ENCODE data around the gene PTX4.

PTX4 gene

GRCh38 chr16:1444730-1445517, 43.8 kb downstream of the PTX4 start:
- no peak for ATAC-seq (ENCODE audit: insufficient read depth, low read depth)
- Histone ChIP-seq H3K4me3 (ENCODE audit: low read depth in 1 of 2, low read length in 2 of 2) (no peak overlapping the region), H2AFZ (ENCODE audit: low read depth, low read length) (no peak overlapping the region), H3K79me2 (ENCODE audit: insufficient read depth, low read length) (no peaks in the 10 kb centered on the region), H3K4me1 (ENCODE audit: insufficient read depth, low read length) (no peaks in the 10 kb centered on the region), H3K9ac (ENCODE audit: low read depth, low read length) (no peak overlapping the region), H4K20me1 (ENCODE audit: insufficient read depth, low read length) (peaks cover 11% of the 10 kb centered on the region; the same call in 1 of the 2 replicates), H3K36me3 (ENCODE audit: insufficient read depth, low read length) (peaks cover 36% of the 10 kb centered on the region), H3K27ac (ENCODE audit: low read length) (no peak overlapping the region), H3K4me2 (ENCODE audit: insufficient read depth, low read length) (no peak overlapping the region), H3K9me3 (ENCODE audit: insufficient read depth, low read length, severe bottlenecking) (no peaks in the 10 kb centered on the region), H3K27me3 (ENCODE audit: insufficient read depth, low read length, poor library complexity) (no peaks in the 10 kb centered on the region)
- TF ChIP-seq EZH2 (IDR thresholded peaks at IDR 0.05; ENCODE audit: borderline replicate concordance, low read depth, low read length, severe bottlenecking) (no peak), CTCF (IDR thresholded peaks at IDR 0.05; ENCODE audit: borderline replicate concordance, extremely low read depth, low read length, poor library complexity, severe bottlenecking) (no peak)
- DNase-seq, result no peak

- no peaks in the 10 kb centered on the region for H3K9me3 ChIP-seq (ENCODE audit: insufficient read depth, low read length, severe bottlenecking)
- no peak within 1 kb of the TSS for H3K4me3 ChIP-seq (ENCODE audit: low read depth in 1 of 2, low read length in 2 of 2)
- no peak within 1 kb of the TSS for H3K4me2 ChIP-seq (ENCODE audit: insufficient read depth, low read length)
- TF ChIP-seq CTCF (IDR thresholded peaks at IDR 0.05; ENCODE audit: borderline replicate concordance, extremely low read depth, low read length, poor library complexity, severe bottlenecking), result no peak
- no peak for TF ChIP-seq EZH2 (IDR thresholded peaks at IDR 0.05; ENCODE audit: borderline replicate concordance, low read depth, low read length, severe bottlenecking)
- ATAC-seq (ENCODE audit: insufficient read depth, low read depth) (no peak), DNase-seq (no peak)
- H4K20me1 ChIP-seq (ENCODE audit: insufficient read depth, low read length), result peaks cover 6% of the 10 kb centered on the region; the same call in 1 of the 2 replicates
- H3K36me3 ChIP-seq (ENCODE audit: insufficient read depth, low read length), result peaks cover 30% of the 10 kb centered on the region
- H3K79me2 ChIP-seq (ENCODE audit: insufficient read depth, low read length), result no peaks in the 10 kb centered on the region
- H3K27ac ChIP-seq (ENCODE audit: low read length), result no peak within 1 kb of the TSS
- H3K9ac ChIP-seq (ENCODE audit: low read depth, low read length), result no peak within 1 kb of the TSS
- no peaks in the 10 kb centered on the region for H3K27me3 ChIP-seq (ENCODE audit: insufficient read depth, low read length, poor library complexity)
- no peak within 1 kb of the TSS for H2AFZ ChIP-seq (ENCODE audit: low read depth, low read length)
- no peaks in the 10 kb centered on the region for H3K4me1 ChIP-seq (ENCODE audit: insufficient read depth, low read length)
Observed at GRCh38 chr16:1443980-1444729, 44.6 kb downstream of the PTX4 start, which contains the start of gene CCDC154. Gene CCDC154 (minus strand): TSS chr16:1444556. CDS start chr16:1444322, 234 bp downstream.

- ATAC-seq (ENCODE audit: insufficient read depth, low read depth) (no peak; the same call in 2 of the 3 replicates), DNase-seq (no peak)
- no peak overlapping the region for H3K27ac ChIP-seq (ENCODE audit: low read length)
- no peak overlapping the region for H3K9ac ChIP-seq (ENCODE audit: low read depth, low read length)
- H4K20me1 ChIP-seq (ENCODE audit: insufficient read depth, low read length), result peaks cover 4% of the 10 kb centered on the region; the same call in 1 of the 2 replicates
- H3K4me2 ChIP-seq (ENCODE audit: insufficient read depth, low read length), result no peak overlapping the region
- no peaks in the 10 kb centered on the region for H3K79me2 ChIP-seq (ENCODE audit: insufficient read depth, low read length)
- H3K9me3 ChIP-seq (ENCODE audit: insufficient read depth, low read length, severe bottlenecking), result no peaks in the 10 kb centered on the region
- no peak overlapping the region for H3K4me3 ChIP-seq (ENCODE audit: low read depth in 1 of 2, low read length in 2 of 2)
- H3K4me1 ChIP-seq (ENCODE audit: insufficient read depth, low read length), result no peaks in the 10 kb centered on the region
- H3K36me3 ChIP-seq (ENCODE audit: insufficient read depth, low read length), result peaks cover 26% of the 10 kb centered on the region
- TF ChIP-seq EZH2 (IDR thresholded peaks at IDR 0.05; ENCODE audit: borderline replicate concordance, low read depth, low read length, severe bottlenecking) (no peak), CTCF (IDR thresholded peaks at IDR 0.05; ENCODE audit: borderline replicate concordance, extremely low read depth, low read length, poor library complexity, severe bottlenecking) (no peak)
- H2AFZ ChIP-seq (ENCODE audit: low read depth, low read length), result no peak overlapping the region
- no peaks in the 10 kb centered on the region for H3K27me3 ChIP-seq (ENCODE audit: insufficient read depth, low read length, poor library complexity)
Observed at GRCh38 chr16:1443403-1443973, 45.3 kb downstream of the PTX4 start.

All from DND-41 (cell line).